ENCODE data around the gene MEIS1.

DNA sequence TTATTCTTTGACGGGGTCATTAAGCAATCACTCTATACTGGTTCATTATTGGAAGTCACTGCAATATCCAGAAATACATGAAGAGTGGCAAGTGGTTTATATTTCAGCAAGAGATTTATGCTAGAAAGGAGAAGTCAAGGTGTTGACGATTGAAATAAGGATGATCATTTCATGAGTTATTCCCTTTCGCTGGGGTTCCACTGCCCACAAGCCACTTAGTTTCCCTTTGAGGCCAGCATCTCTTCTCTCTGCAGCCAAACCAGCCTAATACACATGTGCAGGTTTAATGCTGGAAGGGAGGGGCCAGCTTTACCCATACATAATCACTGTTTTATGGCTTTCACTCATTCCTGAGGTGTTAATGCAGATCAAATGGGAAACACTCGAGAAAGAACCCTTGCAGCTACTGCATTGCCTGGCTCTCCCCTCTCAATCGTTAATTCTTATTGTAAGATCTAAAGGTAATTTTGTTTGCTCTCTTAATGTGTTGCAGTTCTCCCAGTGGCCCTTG, 108.4 kb downstream of the MEIS1 start:
- TF ChIP-seq POLR2A (IDR thresholded peaks at IDR 0.05) = no peak
- no peak for TF ChIP-seq CTCF (IDR thresholded peaks at IDR 0.05)
- TF ChIP-seq EP300 (IDR thresholded peaks at IDR 0.05; ENCODE audit: low read depth) = no peak
- no peak for TF ChIP-seq POLR2AphosphoS5 (IDR thresholded peaks at IDR 0.05)

Data from transverse colon (tissue), 4 donors.